Pancreas (tissue), 10 donors: ENCODE results near the gene UBE3C. TPM values are rescaled to one million over a fixed set of nuclear protein-coding genes. Genes with fewer than 3 reads are reported as not detected.

Source experiments
- ATAC-seq, 4 donors: fragments of 200-7000 bp; cut with Tn5 transposase; one replicate each; pipeline versions ENCODE4 v1.8.0 to v1.9.1; 2020; ENCODE audit warnings: mild to moderate bottlenecking in 4 of 4, moderate library complexity in 4 of 4
- DNase-seq, 6 donors: peaks; one replicate each; pipeline ENCODE4 v3.0.0-alpha.2; 2020
- FAIRE-seq: peaks from 2 replicates; lab custom pipeline; 2012; peaks lifted over from hg19 to GRCh38; lab: Jason Lieb, UNC
- H3K27ac ChIP-seq, 4 donors: fragments of 200-600 bp; sonication (generic); 1 replicate in 3 of 4; 2 replicates in 1 of 4; pipeline versions ENCODE4 v1.5.0 to v1.8.0; 2020
- H3K27me3 ChIP-seq, 4 donors: fragments of 200-600 bp; one replicate each; pipeline ENCODE4 v1.8.0; 2021
- H3K36me3 ChIP-seq, 3 donors: fragments of 200-600 bp; sonication (generic) in 1 of 3; one replicate each; pipeline versions ENCODE4 v1.5.0 to v1.8.0; 2020 to 2021
- H3K4me1 ChIP-seq, 3 donors: fragments of 200-600 bp; one replicate each; pipeline ENCODE4 v1.8.0; 2021
- H3K4me3 ChIP-seq, 4 donors: fragments of 200-600 bp; sonication (generic) in 2 of 4; one replicate each; pipeline versions ENCODE4 v1.5.0 to v1.8.0; 2020 to 2021
- H3K9me3 ChIP-seq, 4 donors: fragments of 200-600 bp; one replicate each; pipeline ENCODE4 v1.8.0; 2021
- CTCF ChIP-seq, 4 donors: fragments of 200-600 bp; sonication (generic) in 3 of 4; IDR thresholded peaks; one replicate each; pipeline versions ENCODE4 v1.5.0 to v1.8.0; 2021; ENCODE audit warnings: antibody characterized with exemption in 4 of 4
- WGBS, 2 donors: extraction: QIAGEN DNeasy Blood & Tissue Kit; methylation state at CpG; one replicate each; pipeline ENCODE4 v1.1.7; 2013; 5-methylcytosine and 5-hydroxymethylcytosine counted together
- intact Hi-C, 3 donors: fragments of 100-400 bp; cut with DNase I; formaldehyde crosslinking; loops; one replicate each; pipeline versions ENCODE4 v1.11.1 to v1.14.2; 2022
- polyA plus RNA-seq, 2 donors: library from polyadenylated mRNA; stranded (reverse); fragments of 200-250 nt; gene quantifications; one replicate each; pipeline ENCODE4 v1.2.3, GENCODE V29; 2013
- total RNA-seq, 6 donors: library from RNA; stranded (reverse); fragmentation: NEBNext Ultra II Directional in 4 of 6; extraction: Animal tissue kit (Norgen Biotek cat#: 25700) in 4 of 6; gene quantifications; one replicate each; pipeline versions ENCODE4 v1.2.1 to v1.2.4, GENCODE V29; 2021 to 2023
- donor health status: healthy with polysubstance abuse.
- donor health status: DM: no; HTN: no; CAD: no; lungs with moderate emphysema.
- donor health status: DM: no; HTN: no; CAD: no.
- donor health status: control.
- donor health status: control.
- donor health status: Bipolar disorder and iron deficiency.
- donor health status: DM: yes; HTN: yes; CAD: no.
- donor health status: DM: no; HTN: no; CAD: no.
- donor health status: DM: no; HTN: no; CAD: no.
- donor health status: DM: yes; HTN: yes; CAD: no.

The UBE3C gene
- total and polyA plus RNA-seq, 8 donors = 12.1 to 36.1 (median 23.1) TPM

- ATAC-seq (no peak), DNase-seq (no peak), FAIRE-seq (no peak)
- H3K9me3 ChIP-seq = no peaks in the 10 kb centered on the region
- 50 to 71% methylated on average over 2 of the region's 2 CpGs for WGBS, 2 donors
- no peak overlapping the region for H3K27ac ChIP-seq
- TF ChIP-seq CTCF (IDR thresholded peaks at IDR 0.05) = no peak
- H3K4me1 ChIP-seq = no peaks in the 10 kb centered on the region
- no peak overlapping the region for H3K4me3 ChIP-seq
- intact Hi-C loops = no loop called here
- H3K27me3 ChIP-seq = no peaks in the 10 kb centered on the region
- H3K36me3 ChIP-seq = no peaks in the 10 kb centered on the region
These were observed 25.1 kb upstream of the UBE3C start for GRCh38 chr7:157113607-157114006.

GRCh38 chr7:157116762-157117161 lies 22.0 kb upstream of the UBE3C start:
- Histone ChIP-seq H3K27me3 (no peaks in the 10 kb centered on the region), H3K4me1 (no peaks in the 10 kb centered on the region), H3K9me3 (no peaks in the 10 kb centered on the region), H3K4me3 (no peak overlapping the region), H3K36me3 (no peaks in the 10 kb centered on the region), H3K27ac (no peak overlapping the region)
- no peak for FAIRE-seq
- no peak for DNase-seq
- intact Hi-C loops = no loop called here
- WGBS, 2 donors = 82 to 91% methylated on average over 5 of the region's 5 CpGs
- no peak for TF ChIP-seq CTCF (IDR thresholded peaks at IDR 0.05)
- no peak for ATAC-seq

- Histone ChIP-seq H3K9me3 (no peaks in the 10 kb centered on the region), H3K4me3 (no peak overlapping the region), H3K27me3 (no peaks in the 10 kb centered on the region), H3K4me1 (no peaks in the 10 kb centered on the region), H3K36me3 (no peaks in the 10 kb centered on the region), H3K27ac (no peak overlapping the region)
- no peak for TF ChIP-seq CTCF (IDR thresholded peaks at IDR 0.05)
- no peak for ATAC-seq
- no peak for FAIRE-seq
- no peak for DNase-seq
- 92 to 97% methylated on average over 2 of the region's 2 CpGs for WGBS, 2 donors
- intact Hi-C loops = no loop called here
These were observed 20.9 kb upstream of the UBE3C start for GRCh38 chr7:157117796-157118195.

GRCh38 chr7:157120181-157120580 lies 18.5 kb upstream of the UBE3C start:
- no peak for FAIRE-seq
- Histone ChIP-seq H3K27me3 (no peaks in the 10 kb centered on the region), H3K9me3 (no peaks in the 10 kb centered on the region), H3K27ac (no peak overlapping the region), H3K36me3 (no peaks in the 10 kb centered on the region), H3K4me3 (no peak overlapping the region), H3K4me1 (no peaks in the 10 kb centered on the region)
- no peak for ATAC-seq
- WGBS, 2 donors = 77 to 85% methylated on average over 14 of the region's 14 CpGs
- DNase-seq = no peak
- no peak for TF ChIP-seq CTCF (IDR thresholded peaks at IDR 0.05)
- intact Hi-C loops = loop anchor here in 1 of 3 donors (10.0 kb wide), 1 partner anchor 55 kb away; no protein-coding TSS in a partner anchor

- H3K4me1 ChIP-seq = no peaks in the 10 kb centered on the region
- no peak for DNase-seq
- no peak overlapping the region for H3K27ac ChIP-seq
- TF ChIP-seq CTCF (IDR thresholded peaks at IDR 0.05) = no peak
- H3K27me3 ChIP-seq = no peaks in the 10 kb centered on the region
- FAIRE-seq = no peak
- H3K36me3 ChIP-seq = no peaks in the 10 kb centered on the region
- 88 to 89% methylated on average over 17 to 18 of the region's 18 CpGs for WGBS, 2 donors
- intact Hi-C loops = loop anchor here in 1 of 3 donors (10.0 kb wide), 1 partner anchor 56 kb away; no protein-coding TSS in a partner anchor
- H3K9me3 ChIP-seq = no peaks in the 10 kb centered on the region
- ATAC-seq = no peak
- no peak overlapping the region for H3K4me3 ChIP-seq
These were observed 17.5 kb upstream of the UBE3C start for GRCh38 chr7:157121184-157121715.
